ENCODE data around the gene BCOR. TPM values are rescaled to one million over a fixed set of nuclear protein-coding genes. Genes with fewer than 3 reads are reported as not detected.

Gene BCOR
- total and polyA plus RNA-seq, 9 of the 15 experiments (the other 6 are each of a cell fraction or from before 2014, with no cell fraction given) = 27.5 to 113 (median 37.6) TPM

- TF ChIP-seq U2AF1 (optimal IDR thresholded peaks at IDR 0.05; ENCODE audit: low read depth, low read length) (no peak), FOXK1 (CRISPR knock-in tag; IDR thresholded peaks at IDR 0.05; ENCODE audit: borderline replicate concordance) (no peak), RERE (CRISPR knock-in tag; IDR thresholded peaks at IDR 0.05; ENCODE audit: borderline replicate concordance) (no peak), HOMEZ (CRISPR knock-in tag; IDR thresholded peaks at IDR 0.05) (no peak), TOE1 (IDR thresholded peaks at IDR 0.05; ENCODE audit: borderline replicate concordance) (no peak), TOE1 (CRISPR knock-in tag; IDR thresholded peaks at IDR 0.05; ENCODE audit: borderline replicate concordance, low read depth) (no peak), ZNF699 (CRISPR knock-in tag; IDR thresholded peaks at IDR 0.05; ENCODE audit: insufficient replicate concordance) (no peak), ZNF384 (IDR thresholded peaks at IDR 0.05; ENCODE audit: low read depth, low read length) (no peak), ZBTB2 (IDR thresholded peaks at IDR 0.05) (no peak), RBM22 (IDR thresholded peaks at IDR 0.05; ENCODE audit: low read depth, low read length, poor library complexity, severe bottlenecking) (no peak), PHB2 (IDR thresholded peaks at IDR 0.05; ENCODE audit: low read depth) (no peak), UBTF (IDR thresholded peaks at IDR 0.05; ENCODE audit: borderline replicate concordance in 1 of 2, low read depth in 2 of 2, low read length in 2 of 2) (0 out of 4 replicates have a peak, but pooled peaks have one; percentile 22 to 37), L3MBTL2 (IDR thresholded peaks at IDR 0.05) (peak; percentile 76)
These were observed 84.2 kb downstream of the BCOR start (continued) for GRCh38 chrX:40013266-40014195.
